NOMO-1 treated with DMSO at 0.1 percent for 48 hours (cell line): ENCODE data around the gene FDXR.
"Not testable (repeated sequence)": the region's sequence is repeated elsewhere in the genome, so short reads cannot be mapped to it uniquely, and the experiment has no call there.

ENCODE experiments used
- DNase-seq: peaks from one replicate; lab custom pipeline; 2025; ENCODE audit not compliant: unreplicated experiment; lab: John Stamatoyannopoulos, UW

The FDXR gene

GRCh38 chr17:74872313-74873036, at the start of gene FDXR:
Gene FDXR (minus strand): TSS chr17:74872994. CDS start chr17:74872944, 50 bp downstream.
- no peak for DNase-seq

- DNase-seq: no peak
Measured at GRCh38 chr17:74922172-74922571, 49.4 kb upstream of the FDXR start.

- DNase-seq: no peak
Measured at GRCh38 chr17:74921769-74922168, 49.0 kb upstream of the FDXR start.

- no peak for DNase-seq
Measured at GRCh38 chr17:74921026-74921681, 48.4 kb upstream of the FDXR start.

- no peak for DNase-seq
Measured at GRCh38 chr17:74920642-74921025, 47.8 kb upstream of the FDXR start.

- no peak for DNase-seq
Measured at GRCh38 chr17:74920306-74920620, 47.5 kb upstream of the FDXR start.

GRCh38 chr17:74919440-74920305, 46.9 kb upstream of the FDXR start:
- DNase-seq: no peak

GRCh38 chr17:74918906-74919305, 46.1 kb upstream of the FDXR start:
- no peak for DNase-seq

GRCh38 chr17:74917430-74917829, 44.6 kb upstream of the FDXR start:
- peak; percentile 72 for DNase-seq

GRCh38 chr17:74916851-74917199, 44.0 kb upstream of the FDXR start:
- DNase-seq: no peak

GRCh38 chr17:74916136-74916850, 43.5 kb upstream of the FDXR start:
- no peak for DNase-seq

- DNase-seq: not testable (repeated sequence)
Measured at GRCh38 chr17:74911423-74911822, 38.6 kb upstream of the FDXR start.

GRCh38 chr17:74909097-74909496, 36.3 kb upstream of the FDXR start:
- not testable (repeated sequence) for DNase-seq

- no peak for DNase-seq
Measured at GRCh38 chr17:74907012-74907411, 34.2 kb upstream of the FDXR start.

- not testable (repeated sequence) for DNase-seq
Measured at GRCh38 chr17:74906214-74906793, 33.5 kb upstream of the FDXR start.

- DNase-seq: no peak
Measured at GRCh38 chr17:74904687-74905409, 32.1 kb upstream of the FDXR start.

- no peak for DNase-seq
Measured at GRCh38 chr17:74903671-74904070, 30.9 kb upstream of the FDXR start.

GRCh38 chr17:74903034-74903433, 30.2 kb upstream of the FDXR start:
- no peak for DNase-seq

GRCh38 chr17:74901353-74902135, 28.8 kb upstream of the FDXR start:
- no peak for DNase-seq

GRCh38 chr17:74900208-74900607, 27.4 kb upstream of the FDXR start:
- DNase-seq: no peak
